ELR (cell line): ENCODE data around the gene C12orf57.

Experiments
- DNase-seq: peaks from one replicate; pipeline ENCODE4 v3.0.0-alpha.2; 2015; ENCODE audit warnings: low read depth

C12orf57 gene

DNA sequence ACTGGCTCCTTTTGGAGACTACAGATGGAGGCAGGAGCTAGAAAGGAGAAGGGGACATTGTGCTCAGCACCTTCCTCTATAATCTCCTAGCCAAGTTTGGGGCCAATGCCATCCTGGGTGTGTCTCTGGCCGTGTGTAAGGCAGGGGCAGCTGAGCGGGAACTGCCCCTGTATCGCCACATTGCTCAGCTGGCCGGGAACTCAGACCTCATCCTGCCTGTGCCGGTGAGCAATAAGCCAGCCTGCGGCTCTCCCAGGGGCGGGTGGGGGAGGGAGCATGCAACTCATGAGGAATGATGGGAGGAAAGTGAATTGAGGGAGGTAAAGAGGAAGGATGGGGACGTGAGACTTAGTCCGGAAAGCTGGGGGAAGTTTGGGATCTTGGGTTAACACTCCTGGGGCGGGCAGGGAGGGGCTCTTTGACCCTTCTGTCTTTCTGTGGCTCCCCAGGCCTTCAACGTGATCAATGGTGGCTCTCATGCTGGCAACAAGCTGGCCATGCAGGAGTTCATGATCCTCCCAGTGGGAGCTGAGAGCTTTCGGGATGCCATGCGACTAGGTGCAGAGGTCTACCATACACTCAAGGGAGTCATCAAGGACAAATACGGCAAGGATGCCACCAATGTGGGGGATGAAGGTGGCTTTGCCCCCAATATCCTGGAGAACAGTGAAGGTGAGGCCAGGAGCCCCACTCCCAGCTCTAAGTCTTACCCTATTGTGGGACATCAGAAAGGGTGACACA lies 26.2 kb upstream of the C12orf57 start:
- DNase-seq = peak; percentile 85

DNA sequence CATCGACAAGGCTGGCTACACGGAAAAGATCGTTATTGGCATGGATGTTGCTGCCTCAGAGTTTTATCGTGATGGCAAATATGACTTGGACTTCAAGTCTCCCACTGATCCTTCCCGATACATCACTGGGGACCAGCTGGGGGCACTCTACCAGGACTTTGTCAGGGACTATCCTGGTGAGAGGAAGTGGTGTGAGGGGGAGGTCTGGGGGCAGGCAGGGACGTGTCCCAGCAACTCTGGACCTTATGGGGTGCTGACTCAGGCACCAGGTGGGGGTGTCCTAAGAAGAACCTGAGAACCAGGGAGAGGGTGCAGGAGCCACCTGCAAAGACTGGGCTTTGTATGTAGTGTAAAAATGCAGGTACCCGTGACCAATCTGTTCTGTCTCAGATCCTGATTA lies 24.2 kb upstream of the C12orf57 start:
- no peak for DNase-seq

DNA sequence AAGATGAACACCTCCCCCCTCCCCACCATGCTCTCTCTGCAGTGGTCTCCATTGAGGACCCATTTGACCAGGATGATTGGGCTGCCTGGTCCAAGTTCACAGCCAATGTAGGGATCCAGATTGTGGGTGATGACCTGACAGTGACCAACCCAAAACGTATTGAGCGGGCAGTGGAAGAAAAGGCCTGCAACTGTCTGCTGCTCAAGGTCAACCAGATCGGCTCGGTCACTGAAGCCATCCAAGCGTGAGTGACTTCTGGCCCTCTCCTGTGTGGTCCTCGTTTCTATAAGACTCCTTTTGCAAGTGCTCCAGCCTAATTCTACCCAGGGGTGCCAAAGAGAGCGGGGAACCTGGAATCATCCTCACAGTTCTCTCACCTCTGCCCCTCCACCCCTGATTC lies 22.3 kb upstream of the C12orf57 start:
- no peak for DNase-seq

DNA sequence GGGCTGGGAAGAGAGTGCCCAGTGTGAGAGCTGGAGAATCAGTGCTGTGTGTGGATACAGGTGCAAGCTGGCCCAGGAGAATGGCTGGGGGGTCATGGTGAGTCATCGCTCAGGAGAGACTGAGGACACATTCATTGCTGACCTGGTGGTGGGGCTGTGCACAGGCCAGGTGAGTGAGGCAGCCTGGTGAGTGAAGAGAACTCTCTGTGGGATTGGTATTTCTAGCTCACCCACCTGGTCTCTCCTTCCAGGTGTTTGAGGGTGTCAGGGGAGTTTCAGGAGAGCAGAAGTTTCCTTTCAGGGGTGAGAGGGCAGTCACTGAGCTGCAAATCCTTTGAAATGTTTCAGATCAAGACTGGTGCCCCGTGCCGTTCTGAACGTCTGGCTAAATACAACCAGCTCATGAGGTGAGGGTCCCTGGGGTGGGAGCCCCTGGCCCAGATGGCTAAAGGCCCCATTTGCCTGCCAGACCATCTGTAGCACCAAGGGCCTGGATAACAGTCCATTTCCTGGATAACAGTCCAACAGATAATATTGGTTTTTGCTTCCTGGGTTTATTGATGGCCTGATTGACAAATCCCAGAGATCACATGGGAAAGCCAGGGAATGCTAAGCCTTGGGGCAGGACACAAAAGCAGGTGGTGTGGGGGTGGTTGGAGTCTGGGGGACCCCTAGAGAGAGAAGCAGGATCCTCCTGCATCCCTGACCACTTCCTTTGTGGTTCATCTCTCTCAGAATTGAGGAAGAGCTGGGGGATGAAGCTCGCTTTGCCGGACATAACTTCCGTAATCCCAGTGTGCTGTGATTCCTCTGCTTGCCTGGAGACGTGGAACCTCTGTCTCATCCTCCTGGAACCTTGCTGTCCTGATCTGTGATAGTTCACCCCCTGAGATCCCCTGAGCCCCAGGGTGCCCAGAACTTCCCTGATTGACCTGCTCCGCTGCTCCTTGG lies 21.6 kb upstream of the C12orf57 start:
- no peak for DNase-seq

DNA sequence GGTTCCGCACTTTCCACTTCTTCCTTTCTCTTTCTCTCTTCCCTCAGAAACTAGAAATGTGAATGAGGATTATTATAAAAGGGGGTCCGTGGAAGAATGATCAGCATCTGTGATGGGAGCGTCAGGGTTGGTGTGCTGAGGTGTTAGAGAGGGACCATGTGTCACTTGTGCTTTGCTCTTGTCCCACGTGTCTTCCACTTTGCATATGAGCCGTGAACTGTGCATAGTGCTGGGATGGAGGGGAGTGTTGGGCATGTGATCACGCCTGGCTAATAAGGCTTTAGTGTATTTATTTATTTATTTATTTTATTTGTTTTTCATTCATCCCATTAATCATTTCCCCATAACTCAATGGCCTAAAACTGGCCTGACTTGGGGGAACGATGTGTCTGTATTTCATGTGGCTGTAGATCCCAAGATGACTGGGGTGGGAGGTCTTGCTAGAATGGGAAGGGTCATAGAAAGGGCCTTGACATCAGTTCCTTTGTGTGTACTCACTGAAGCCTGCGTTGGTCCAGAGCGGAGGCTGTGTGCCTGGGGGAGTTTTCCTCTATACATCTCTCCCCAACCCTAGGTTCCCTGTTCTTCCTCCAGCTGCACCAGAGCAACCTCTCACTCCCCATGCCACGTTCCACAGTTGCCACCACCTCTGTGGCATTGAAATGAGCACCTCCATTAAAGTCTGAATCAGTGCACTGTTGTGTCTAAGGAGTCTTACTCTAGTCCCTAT lies 20.7 kb upstream of the C12orf57 start:
- no peak for DNase-seq

DNA sequence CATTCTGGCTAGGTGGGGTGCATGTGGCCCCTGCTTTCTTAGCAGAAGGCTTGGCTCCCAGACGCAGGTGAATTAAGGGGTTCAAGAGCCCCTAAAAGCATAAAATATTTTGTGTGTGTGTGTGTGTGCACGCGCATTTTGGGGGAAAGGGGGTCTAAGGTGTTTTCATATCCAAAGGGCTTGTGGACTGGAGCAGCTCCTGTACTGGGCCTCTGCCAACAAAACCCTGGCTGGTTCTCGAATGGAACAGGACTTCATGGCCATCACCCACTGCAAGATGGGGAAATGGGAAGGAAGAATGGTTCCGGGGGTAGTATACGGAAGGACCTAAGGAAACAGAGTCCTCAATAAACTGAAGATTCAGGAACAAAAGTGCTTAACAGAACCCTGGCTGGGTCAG lies 20.0 kb upstream of the C12orf57 start:
- no peak for DNase-seq

DNA sequence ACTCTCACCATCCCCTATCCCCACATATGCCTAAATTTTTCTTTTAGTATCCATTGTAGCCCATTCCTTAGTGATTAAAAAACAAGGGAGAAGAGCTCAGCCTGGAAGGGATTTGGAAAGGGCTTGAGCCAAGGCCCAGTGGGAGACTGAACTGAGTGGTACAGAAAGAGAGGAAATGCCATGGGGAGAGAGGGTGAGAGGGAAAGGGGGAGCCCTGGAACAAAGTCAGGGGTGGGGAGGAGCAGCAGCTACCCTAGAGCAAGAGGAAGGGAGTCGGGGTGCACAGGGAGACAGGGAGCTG lies 18.6 kb upstream of the C12orf57 start:
- DNase-seq = no peak

DNA sequence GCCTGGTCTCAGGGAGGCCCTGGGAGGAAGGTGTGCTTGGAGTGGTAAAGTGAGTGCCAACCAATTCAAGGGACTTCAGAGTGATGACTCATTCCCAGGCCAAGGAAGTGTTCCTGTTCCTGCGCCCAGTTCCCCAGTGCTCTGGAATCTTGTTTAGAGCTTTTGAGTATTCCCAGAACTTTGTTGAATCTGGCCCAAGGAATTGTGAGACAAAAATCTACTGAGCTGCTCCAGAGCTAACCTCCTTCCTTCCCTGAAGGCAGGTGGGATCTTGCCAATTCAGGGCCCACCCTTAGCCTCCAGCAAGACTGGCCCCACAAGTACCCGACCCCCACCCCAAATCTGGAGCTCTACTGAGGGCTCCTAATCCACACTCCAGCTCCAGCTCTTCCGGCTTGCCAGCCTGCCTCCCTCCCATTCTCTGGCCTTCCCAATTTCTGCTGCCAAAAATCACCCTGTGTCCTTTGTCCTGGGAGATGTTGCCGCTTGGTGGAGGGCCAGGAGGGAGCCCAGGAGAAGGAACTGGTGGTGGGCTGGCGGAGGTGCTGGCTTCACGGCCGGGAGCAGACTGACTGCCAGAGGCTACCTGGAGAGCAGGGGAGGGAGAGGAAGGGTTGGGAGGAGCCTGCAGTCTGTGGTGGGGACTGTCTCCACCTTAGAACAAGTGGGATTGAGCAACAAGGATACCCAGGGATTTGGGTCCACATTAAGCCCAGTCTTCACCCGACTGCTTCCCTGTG lies 18.1 kb upstream of the C12orf57 start:
- peak; percentile 88 for DNase-seq

DNA sequence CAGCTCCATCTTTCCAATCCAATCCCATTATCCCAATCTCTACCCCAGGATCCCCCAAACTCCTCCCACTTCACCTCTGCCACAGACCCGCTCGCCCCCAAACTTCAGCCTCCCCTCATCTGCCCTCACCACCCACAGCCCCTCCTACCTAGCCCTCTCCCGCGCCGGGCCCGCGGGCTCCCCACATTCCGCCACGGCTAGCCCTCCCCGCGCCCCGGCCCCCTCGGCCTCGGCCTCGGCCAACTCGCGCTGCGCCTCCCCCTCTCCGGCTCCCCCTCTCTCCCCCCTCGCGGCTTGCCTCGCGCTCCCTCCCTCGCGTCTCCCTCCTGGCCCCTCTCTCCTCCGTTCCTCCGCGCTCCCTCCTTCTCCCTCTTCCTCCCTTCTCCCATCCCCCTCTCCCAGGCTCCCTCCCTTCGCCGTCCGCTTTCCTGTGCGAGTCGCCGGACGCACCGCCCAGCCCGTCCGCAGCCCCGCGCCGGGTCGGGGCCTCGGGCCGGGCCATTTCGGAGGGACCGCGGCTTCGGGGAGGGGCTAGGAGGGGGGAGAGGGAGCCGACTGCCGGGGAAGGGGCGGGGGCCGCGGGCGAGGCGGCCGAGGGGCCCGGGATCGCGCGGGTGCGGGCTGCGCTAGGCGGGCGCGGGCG lies 16.3 kb upstream of the C12orf57 start, which contains the start of gene ATN1:
ATN1 (plus strand) TSS at position 581 of the 643 bp plus-strand sequence. CDS start 6,043 bp downstream, outside the sequence.
- DNase-seq = peak; percentile 80

DNA sequence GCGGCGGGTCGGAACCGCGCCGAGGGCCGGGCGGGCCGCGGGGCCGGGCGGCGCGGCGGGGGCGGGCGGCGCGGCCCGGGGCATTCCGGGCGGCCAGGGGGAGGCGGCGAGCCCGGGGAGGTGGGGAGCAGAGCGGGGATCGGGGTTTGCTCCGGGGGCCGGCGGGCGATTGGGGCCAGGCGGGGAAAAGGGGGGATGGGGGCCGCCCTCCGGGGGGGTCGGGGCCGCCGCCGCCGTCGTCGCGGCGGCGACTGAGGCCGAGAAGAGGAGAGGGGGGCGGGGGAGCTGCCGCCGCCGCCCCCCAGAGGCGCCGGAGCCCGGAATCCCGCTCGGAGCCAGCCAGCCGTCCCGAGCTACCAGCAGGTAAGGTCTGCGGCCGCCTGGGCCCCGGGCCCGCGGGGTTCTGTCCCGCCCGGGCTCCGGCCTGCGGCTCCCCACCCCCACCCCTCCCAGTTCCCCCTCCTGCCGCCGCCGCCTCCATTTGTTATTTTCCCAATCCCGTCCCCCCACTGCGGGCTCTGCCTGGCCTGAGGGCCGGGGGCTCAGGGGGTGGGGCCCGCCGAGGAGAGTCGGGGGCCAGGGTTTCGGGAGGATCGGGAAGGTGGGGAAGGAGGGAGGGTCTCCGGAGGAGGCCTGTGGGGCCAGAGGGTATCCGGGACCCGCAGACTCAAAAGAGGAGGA lies 15.7 kb upstream of the C12orf57 start:
- peak; percentile 33 for DNase-seq

DNA sequence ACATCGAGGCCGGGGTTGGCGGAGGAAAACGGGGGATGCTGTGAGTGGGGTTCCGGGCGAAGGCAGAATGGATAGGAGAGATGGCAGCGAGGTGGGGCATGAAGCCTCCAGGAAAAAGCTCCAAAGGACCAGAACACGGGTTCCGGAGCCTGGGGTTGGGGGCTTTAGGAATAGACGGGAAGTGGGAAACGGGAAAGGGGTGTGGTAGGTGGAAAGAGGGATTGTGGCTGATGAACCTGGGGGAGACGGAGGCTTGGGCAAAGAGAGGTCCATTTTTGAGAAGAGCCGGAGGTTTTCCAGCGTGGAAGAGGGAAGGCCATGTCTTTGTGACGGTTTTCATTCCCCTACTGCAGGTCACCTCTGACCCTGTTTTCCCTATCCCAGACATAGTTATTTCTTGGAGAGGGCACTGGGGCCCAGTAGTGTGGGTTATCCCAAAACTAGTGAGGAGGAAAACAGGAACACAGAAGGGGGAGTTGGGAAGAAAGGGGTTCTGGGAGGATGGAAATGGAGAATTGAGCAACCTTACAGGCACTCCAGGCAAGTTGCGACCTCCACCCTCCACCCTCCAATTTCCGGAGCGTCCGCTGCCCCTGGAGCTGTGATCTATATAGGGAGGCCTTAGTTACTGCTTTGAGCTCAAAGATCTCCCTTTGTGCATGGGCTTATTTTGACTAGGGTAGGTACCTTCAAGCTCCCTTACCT lies 15.0 kb upstream of the C12orf57 start:
- peak; percentile 42 for DNase-seq

DNA sequence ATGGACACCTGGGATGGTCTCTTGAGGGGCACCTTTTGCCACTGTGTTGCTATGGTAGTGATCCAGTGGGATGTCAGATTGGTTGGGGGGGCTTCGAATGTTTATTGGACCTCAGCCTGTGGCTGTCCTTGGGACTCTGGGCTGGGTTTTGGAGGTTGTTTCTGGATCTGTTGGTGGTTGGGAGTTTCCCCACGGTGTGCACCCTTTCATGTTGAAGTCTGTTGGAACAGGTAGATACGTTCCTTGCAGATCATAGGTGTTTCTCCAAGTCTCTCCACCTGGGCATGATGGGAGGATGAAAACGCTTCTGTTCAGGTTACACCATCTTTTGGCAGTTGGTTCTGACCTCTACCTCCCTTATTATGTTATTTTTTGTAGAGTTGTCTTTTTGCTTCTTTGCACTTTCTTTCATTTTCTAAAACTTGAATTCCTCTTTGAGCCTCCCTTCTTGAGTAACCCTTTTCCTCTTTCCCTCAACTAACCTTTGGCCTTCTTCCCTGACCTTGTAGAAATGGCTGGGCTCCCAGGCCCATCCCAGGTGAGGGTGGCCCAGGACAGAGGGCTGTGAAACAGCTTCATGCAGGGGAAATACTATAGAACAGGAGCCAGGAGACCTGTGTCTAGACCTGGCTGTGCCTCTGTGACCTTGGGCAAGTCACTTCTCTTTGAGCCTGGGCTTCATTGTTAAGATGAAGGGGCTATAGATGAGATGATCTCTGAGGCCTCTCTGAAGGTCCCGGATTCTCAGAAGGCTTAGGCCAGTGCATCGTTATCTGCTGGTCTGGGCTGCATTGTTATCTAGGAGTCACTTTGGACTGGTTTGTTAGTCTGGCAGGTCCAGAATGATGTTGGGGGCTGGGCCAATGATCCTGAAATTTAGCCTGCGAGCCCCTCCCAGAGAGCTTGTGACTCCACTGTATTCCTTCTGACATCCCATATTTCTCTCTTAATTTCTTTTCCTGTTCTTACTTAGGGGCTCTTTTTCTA lies 14.1 kb upstream of the C12orf57 start:
- DNase-seq = no peak

DNA sequence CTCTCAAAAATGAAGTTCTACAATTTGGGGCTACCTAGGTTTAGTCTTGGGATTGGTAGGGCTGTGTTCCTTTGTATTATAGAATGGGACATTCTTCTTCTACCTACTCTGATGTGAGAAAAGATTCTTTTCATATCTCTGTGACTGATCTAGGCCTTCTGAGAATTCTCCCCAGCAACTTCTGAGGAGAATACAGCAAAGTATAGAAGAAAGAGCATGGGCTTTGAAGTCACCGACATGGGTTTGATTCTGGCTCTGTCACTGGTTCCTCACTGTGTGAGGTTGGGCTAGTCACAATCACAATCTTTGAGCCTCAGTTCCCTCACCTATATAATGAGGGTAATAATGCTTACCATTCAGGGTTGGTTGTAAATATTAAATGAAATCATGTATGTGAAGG lies 11.1 kb upstream of the C12orf57 start:
- no peak for DNase-seq

DNA sequence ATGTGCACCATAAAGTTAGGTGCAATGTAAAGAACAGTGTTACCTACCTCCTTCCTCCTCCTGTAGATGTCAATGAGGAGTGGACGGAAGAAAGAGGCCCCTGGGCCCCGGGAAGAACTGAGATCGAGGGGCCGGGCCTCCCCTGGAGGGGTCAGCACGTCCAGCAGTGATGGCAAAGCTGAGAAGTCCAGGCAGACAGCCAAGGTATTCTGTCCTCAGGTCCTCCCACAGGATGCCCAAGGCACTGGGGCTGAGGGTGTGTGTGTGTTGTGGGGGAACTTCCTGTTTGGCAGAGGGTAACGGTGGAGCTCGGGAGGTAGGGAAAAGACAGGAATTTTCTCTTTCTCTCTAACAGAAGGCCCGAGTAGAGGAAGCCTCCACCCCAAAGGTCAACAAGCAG lies 9.7 kb upstream of the C12orf57 start:
- peak; percentile 54 for DNase-seq

DNA sequence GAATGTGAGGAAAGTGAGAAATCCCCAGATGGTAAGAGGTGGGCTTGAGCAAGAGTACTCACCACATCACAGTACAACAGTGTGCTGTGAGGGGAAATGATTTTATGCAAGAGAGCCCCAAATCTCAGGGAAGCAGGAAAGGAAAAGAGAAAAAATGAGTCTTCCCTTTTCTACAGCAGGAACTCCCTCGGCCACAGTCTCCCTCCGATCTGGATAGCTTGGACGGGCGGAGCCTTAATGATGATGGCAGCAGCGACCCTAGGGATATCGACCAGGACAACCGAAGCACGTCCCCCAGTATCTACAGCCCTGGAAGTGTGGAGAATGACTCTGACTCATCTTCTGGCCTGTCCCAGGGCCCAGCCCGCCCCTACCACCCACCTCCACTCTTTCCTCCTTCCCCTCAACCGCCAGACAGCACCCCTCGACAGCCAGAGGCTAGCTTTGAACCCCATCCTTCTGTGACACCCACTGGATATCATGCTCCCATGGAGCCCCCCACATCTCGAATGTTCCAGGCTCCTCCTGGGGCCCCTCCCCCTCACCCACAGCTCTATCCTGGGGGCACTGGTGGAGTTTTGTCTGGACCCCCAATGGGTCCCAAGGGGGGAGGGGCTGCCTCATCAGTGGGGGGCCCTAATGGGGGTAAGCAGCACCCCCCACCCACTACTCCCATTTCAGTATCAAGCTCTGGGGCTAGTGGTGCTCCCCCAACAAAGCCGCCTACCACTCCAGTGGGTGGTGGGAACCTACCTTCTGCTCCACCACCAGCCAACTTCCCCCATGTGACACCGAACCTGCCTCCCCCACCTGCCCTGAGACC lies 8.2 kb upstream of the C12orf57 start:
- DNase-seq = peak; percentile 20

DNA sequence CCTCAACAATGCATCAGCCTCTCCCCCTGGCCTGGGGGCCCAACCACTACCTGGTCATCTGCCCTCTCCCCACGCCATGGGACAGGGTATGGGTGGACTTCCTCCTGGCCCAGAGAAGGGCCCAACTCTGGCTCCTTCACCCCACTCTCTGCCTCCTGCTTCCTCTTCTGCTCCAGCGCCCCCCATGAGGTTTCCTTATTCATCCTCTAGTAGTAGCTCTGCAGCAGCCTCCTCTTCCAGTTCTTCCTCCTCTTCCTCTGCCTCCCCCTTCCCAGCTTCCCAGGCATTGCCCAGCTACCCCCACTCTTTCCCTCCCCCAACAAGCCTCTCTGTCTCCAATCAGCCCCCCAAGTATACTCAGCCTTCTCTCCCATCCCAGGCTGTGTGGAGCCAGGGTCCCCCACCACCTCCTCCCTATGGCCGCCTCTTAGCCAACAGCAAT lies 7.6 kb upstream of the C12orf57 start:
- DNase-seq = no peak

DNA sequence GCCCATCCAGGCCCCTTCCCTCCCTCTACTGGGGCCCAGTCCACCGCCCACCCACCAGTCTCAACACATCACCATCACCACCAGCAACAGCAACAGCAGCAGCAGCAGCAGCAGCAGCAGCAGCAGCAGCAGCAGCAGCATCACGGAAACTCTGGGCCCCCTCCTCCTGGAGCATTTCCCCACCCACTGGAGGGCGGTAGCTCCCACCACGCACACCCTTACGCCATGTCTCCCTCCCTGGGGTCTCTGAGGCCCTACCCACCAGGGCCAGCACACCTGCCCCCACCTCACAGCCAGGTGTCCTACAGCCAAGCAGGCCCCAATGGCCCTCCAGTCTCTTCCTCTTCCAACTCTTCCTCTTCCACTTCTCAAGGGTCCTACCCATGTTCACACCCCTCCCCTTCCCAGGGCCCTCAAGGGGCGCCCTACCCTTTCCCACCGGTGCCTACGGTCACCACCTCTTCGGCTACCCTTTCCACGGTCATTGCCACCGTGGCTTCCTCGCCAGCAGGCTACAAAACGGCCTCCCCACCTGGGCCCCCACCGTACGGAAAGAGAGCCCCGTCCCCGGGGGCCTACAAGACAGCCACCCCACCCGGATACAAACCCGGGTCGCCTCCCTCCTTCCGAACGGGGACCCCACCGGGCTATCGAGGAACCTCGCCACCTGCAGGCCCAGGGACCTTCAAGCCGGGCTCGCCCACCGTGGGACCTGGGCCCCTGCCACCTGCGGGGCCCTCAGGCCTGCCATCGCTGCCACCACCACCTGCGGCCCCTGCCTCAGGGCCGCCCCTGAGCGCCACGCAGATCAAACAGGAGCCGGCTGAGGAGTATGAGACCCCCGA lies 7.0 kb upstream of the C12orf57 start:
- DNase-seq = no peak
